SK-N-MC (cell line): ENCODE results near the gene ANKRD11.

Experiments used
- DNase-seq: peaks from one replicate; pipeline ENCODE4 v3.0.0-alpha.2; 2011; ENCODE audit warnings: low read depth, low spot score
- H3K27ac ChIP-seq: fragments of 200-600 bp; sonication (generic); 2 replicates; pipeline ENCODE4 v1.5.1; 2016; ENCODE audit warnings: mixed run types
- H3K36me3 ChIP-seq: fragments of 200-600 bp; sonication (generic); 2 replicates; pipeline ENCODE4 v1.6.1; 2017; ENCODE audit warnings: antibody characterized with exemption, low read length, mixed read lengths; ENCODE audit not compliant: insufficient read depth
- H3K4me3 ChIP-seq: fragments of 200-600 bp; sonication (generic); 2 replicates; pipeline ENCODE4 v1.5.1; 2016
- H3K9ac ChIP-seq: fragments of 200-600 bp; sonication (generic); 2 replicates; pipeline ENCODE4 v1.8.0; 2017; ENCODE audit warnings: mixed run types, mixed read lengths; ENCODE audit not compliant: insufficient read length
- H3K9me3 ChIP-seq: fragments of 200-600 bp; sonication (generic); 2 replicates; pipeline ENCODE4 v1.6.1; 2017; ENCODE audit warnings: low read depth, mild to moderate bottlenecking, antibody characterized with exemption, low read length, moderate library complexity, mixed read lengths
- EZH2 ChIP-seq: fragments of 200-600 bp; sonication (generic); IDR thresholded peaks from one replicate; pipeline ENCODE4 v1.6.1; 2017; ENCODE audit warnings: antibody characterized with exemption
- FOXP2 ChIP-seq: optimal IDR thresholded peaks from 2 replicates; pipeline ENCODE3; 2011; ENCODE audit warnings: mild to moderate bottlenecking, moderate library complexity; ENCODE audit not compliant: insufficient read depth; ENCODE audit errors: extremely low read length, control extremely low read depth
- POLR2AphosphoS5 ChIP-seq: IDR thresholded peaks from 2 replicates; pipeline ENCODE4 v1.6.1; 2012; ENCODE audit warnings: mild to moderate bottlenecking, low read depth, low read length, borderline replicate concordance

Gene ANKRD11

GRCh38 chr16:89286096-89286495 is 204.3 kb downstream of the ANKRD11 start:
- TF ChIP-seq FOXP2 (no peak), POLR2AphosphoS5 (no peak), EZH2 (no peak)
- Histone ChIP-seq H3K27ac (no peak overlapping the region), H3K9ac (no peak overlapping the region), H3K36me3 (peaks cover 46% of the 10 kb centered on the region), H3K9me3 (no peaks in the 10 kb centered on the region), H3K4me3 (no peak overlapping the region)
- no peak for DNase-seq

GRCh38 chr16:89285381-89285780 is 205.0 kb downstream of the ANKRD11 start:
- Histone ChIP-seq H3K27ac (no peak overlapping the region), H3K9ac (no peak overlapping the region), H3K36me3 (peaks cover 48% of the 10 kb centered on the region), H3K9me3 (no peaks in the 10 kb centered on the region), H3K4me3 (no peak overlapping the region)
- no peak for DNase-seq
- TF ChIP-seq FOXP2, result no peak
- TF ChIP-seq POLR2AphosphoS5, result no peak
- TF ChIP-seq EZH2, result no peak

GRCh38 chr16:89283449-89283848 is 206.9 kb downstream of the ANKRD11 start:
- Histone ChIP-seq H3K9me3 (no peaks in the 10 kb centered on the region), H3K36me3 (peaks cover 43% of the 10 kb centered on the region), H3K27ac (no peak overlapping the region), H3K9ac (no peak overlapping the region), H3K4me3 (no peak overlapping the region)
- no peak for TF ChIP-seq FOXP2
- no peak for TF ChIP-seq EZH2
- no peak for TF ChIP-seq POLR2AphosphoS5
- no peak for DNase-seq

- Histone ChIP-seq H3K4me3 (no peak overlapping the region), H3K9me3 (no peaks in the 10 kb centered on the region), H3K27ac (no peak overlapping the region), H3K36me3 (peaks cover 35% of the 10 kb centered on the region), H3K9ac (no peak overlapping the region)
- DNase-seq, result no peak
- TF ChIP-seq POLR2AphosphoS5 (no peak), FOXP2 (no peak)
These were observed 207.8 kb downstream of the ANKRD11 start for GRCh38 chr16:89282523-89282922.

- no peak for TF ChIP-seq FOXP2
- TF ChIP-seq EZH2, result no peak
- no peak for TF ChIP-seq POLR2AphosphoS5
- no peak for DNase-seq
- no peak overlapping the region for H3K27ac ChIP-seq
- H3K9ac ChIP-seq, result no peak overlapping the region
- no peak overlapping the region for H3K4me3 ChIP-seq
- peaks cover 29% of the 10 kb centered on the region for H3K36me3 ChIP-seq
- no peaks in the 10 kb centered on the region for H3K9me3 ChIP-seq
These were observed 208.5 kb downstream of the ANKRD11 start for GRCh38 chr16:89281829-89282228.

GRCh38 chr16:89281189-89281577 is 209.2 kb downstream of the ANKRD11 start:
- Histone ChIP-seq H3K9ac (no peak overlapping the region), H3K36me3 (peaks cover 25% of the 10 kb centered on the region)
- no peak for TF ChIP-seq FOXP2
- TF ChIP-seq POLR2AphosphoS5, result no peak
- no peak for TF ChIP-seq EZH2

GRCh38 chr16:89280546-89281188 is 209.7 kb downstream of the ANKRD11 start:
- no peak for DNase-seq
- no peaks in the 10 kb centered on the region for H3K9me3 ChIP-seq
- TF ChIP-seq EZH2, result no peak
- no peak for TF ChIP-seq FOXP2
- no peak for TF ChIP-seq POLR2AphosphoS5
- no peak overlapping the region for H3K9ac ChIP-seq
- H3K27ac ChIP-seq, result no peak overlapping the region
- H3K4me3 ChIP-seq, result no peak overlapping the region
- peaks cover 22% of the 10 kb centered on the region; the same call in 1 of the 2 replicates for H3K36me3 ChIP-seq

More at GRCh38 chr16:89281189-89281577, 209.2 kb downstream of the ANKRD11 start:
- no peak overlapping the region for H3K27ac ChIP-seq
- no peak overlapping the region for H3K4me3 ChIP-seq
- DNase-seq, result no peak
- H3K9me3 ChIP-seq, result no peaks in the 10 kb centered on the region

GRCh38 chr16:89279666-89280481 is 210.5 kb downstream of the ANKRD11 start:
- no peak for DNase-seq
- H3K36me3 ChIP-seq, result peaks cover 15% of the 10 kb centered on the region; the same call in 1 of the 2 replicates
- no peak overlapping the region for H3K4me3 ChIP-seq
- TF ChIP-seq EZH2 (no peak), FOXP2 (no peak), POLR2AphosphoS5 (no peak)
- no peak overlapping the region for H3K9ac ChIP-seq
- H3K27ac ChIP-seq, result no peak overlapping the region
- no peaks in the 10 kb centered on the region for H3K9me3 ChIP-seq
